Activated CD4-positive, alpha-beta memory T cell treated with anti-CD3 and anti-CD28 coated beads for 36 hours (primary cell): Measurements from ENCODE around the gene CACNA2D4. TPM values are rescaled to one million over a fixed set of nuclear protein-coding genes. Genes with fewer than 3 reads are reported as not detected.

Experiments used
- CTCF ChIA-PET: fragments of 350-600 bp; sonication (Branson Sonifier 250); formaldehyde crosslinking; loops from one replicate; lab custom pipeline; 2021; ENCODE audit warnings: antibody characterized with exemption, inconsistent platforms; lab: Charles Lee
- POLR2A ChIA-PET: fragments of 350-600 bp; sonication (Branson Sonifier 250); formaldehyde crosslinking; loops from one replicate; lab custom pipeline; 2021; ENCODE audit warnings: antibody characterized with exemption; lab: Charles Lee
- DNase-seq: peaks from one replicate; pipeline ENCODE4 v3.0.0-alpha.2; 2020
- H3K27ac Mint-ChIP-seq: one replicate; pipeline ENCODE4 v1.8.0; 2021; ENCODE audit warnings: mixed read lengths
- H3K27me3 Mint-ChIP-seq: one replicate; pipeline ENCODE4 v1.8.0; 2021; ENCODE audit warnings: mixed read lengths
- H3K36me3 Mint-ChIP-seq: one replicate; pipeline ENCODE4 v1.8.0; 2021; ENCODE audit warnings: mixed read lengths
- H3K4me1 Mint-ChIP-seq: one replicate; pipeline ENCODE4 v1.8.0; 2021; ENCODE audit warnings: low read depth, mixed read lengths
- H3K4me3 Mint-ChIP-seq: one replicate; pipeline ENCODE4 v1.8.0; 2021; ENCODE audit warnings: mild to moderate bottlenecking, mixed read lengths
- H3K9me3 Mint-ChIP-seq: one replicate; pipeline ENCODE4 v1.8.0; 2021; ENCODE audit warnings: mixed read lengths
- intact Hi-C: fragments of 100-400 bp; cut with micrococcal nuclease; formaldehyde crosslinking; loops from one replicate; pipeline ENCODE4 v1.15.1; 2023
- total RNA-seq, 2 experiments: library from RNA; stranded (reverse); gene quantifications; one replicate each; pipeline ENCODE4 v1.2.3, GENCODE V29; 2021

CACNA2D4 gene
- total RNA-seq, 2 experiments from 2014 or later, result 11.7 to 13.3 TPM

DNA sequence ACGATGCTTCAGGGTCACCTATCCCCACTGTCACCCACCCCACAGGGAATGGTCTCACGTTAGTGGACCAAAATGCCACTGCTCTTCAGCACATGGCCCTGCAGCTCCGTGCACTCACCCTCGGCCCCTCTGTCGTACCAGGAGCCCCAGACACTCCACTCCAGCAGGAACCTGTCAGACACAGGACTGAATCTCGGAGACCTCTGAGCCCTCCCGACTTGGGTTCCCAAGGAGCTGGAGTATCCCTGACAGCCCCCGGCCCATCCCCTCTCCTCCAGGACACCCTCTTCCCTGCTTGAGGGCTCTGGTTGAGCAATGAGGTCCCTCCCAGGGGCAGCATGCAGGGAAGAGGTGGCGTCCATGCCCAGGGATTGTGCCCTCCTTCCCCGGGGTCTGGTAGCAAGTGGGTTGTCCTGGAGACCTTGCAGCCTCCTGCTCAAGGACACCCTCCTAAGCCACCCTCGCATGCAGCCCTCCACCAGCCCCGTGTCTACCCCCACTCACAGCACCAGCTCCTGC lies 118.5 kb downstream of the CACNA2D4 start:
- DNase-seq, result no peak
- Mint-ChIP-seq H3K27me3 (no peaks in the 10 kb centered on the region), H3K27ac (no peak overlapping the region), H3K9me3 (no peaks in the 10 kb centered on the region), H3K36me3 (no peaks in the 10 kb centered on the region), H3K4me3 (no peak overlapping the region), H3K4me1 (peaks cover 10% of the 10 kb centered on the region)
- intact Hi-C loops, result loop anchor here (5.0 kb wide), 2 partner anchors 492 to 782 kb away; no protein-coding TSS in a partner anchor
- POLR2A ChIA-PET, result no interaction called here
- CTCF ChIA-PET, result interaction anchor here (1.6 to 3.0 kb wide), 3 partner anchors 9 to 147 kb away, joined by 4 to 21 read pairs (median 7); no protein-coding TSS in a partner anchor

- CTCF ChIA-PET, result interaction anchor here (1.6 to 3.0 kb wide), 2 partner anchors 140 to 146 kb away, joined by 4 to 21 read pairs; no protein-coding TSS in a partner anchor
- Mint-ChIP-seq H3K9me3 (no peaks in the 10 kb centered on the region), H3K27me3 (no peaks in the 10 kb centered on the region), H3K4me3 (no peak overlapping the region), H3K4me1 (peaks cover 5% of the 10 kb centered on the region), H3K36me3 (no peaks in the 10 kb centered on the region), H3K27ac (no peak overlapping the region)
- intact Hi-C loops, result loop anchor here (5.0 kb wide), 2 partner anchors 493 to 783 kb away; no protein-coding TSS in a partner anchor
- DNase-seq, result no peak
- POLR2A ChIA-PET, result no interaction called here
Observed at GRCh38 chr12:1799051-1799881, 119.2 kb downstream of the CACNA2D4 start.

DNA sequence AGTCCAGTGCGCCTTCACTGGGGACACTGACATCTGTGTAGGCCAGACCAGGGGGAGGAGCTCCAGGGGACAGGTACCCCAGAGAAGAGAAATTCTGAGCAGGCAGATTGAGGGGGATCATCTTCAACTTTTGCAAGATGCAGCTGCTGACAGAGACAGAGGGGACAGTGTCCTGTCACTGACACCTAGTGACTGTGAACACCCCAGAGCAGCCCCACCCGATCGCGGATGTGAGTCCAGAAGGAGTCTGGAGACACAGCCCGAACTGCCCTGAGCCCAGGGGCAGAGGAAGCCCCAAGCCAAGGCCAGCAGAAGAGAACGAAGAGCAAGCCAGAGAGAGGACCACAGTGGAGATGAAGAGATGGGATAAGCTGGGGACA lies 119.8 kb downstream of the CACNA2D4 start:
- intact Hi-C loops, result loop anchor here (5.0 kb wide), 2 partner anchors 494 to 784 kb away; no protein-coding TSS in a partner anchor

GRCh38 chr12:1797991-1798640 lies 120.3 kb downstream of the CACNA2D4 start:
- no peak overlapping the region for H3K27ac Mint-ChIP-seq
- no peaks in the 10 kb centered on the region for H3K27me3 Mint-ChIP-seq
- CTCF ChIA-PET, result interaction anchor here (1.6 to 3.0 kb wide), 2 partner anchors 141 to 145 kb away, joined by 4 to 21 read pairs; no protein-coding TSS in a partner anchor
- H3K9me3 Mint-ChIP-seq, result no peaks in the 10 kb centered on the region
- H3K4me1 Mint-ChIP-seq, result peaks cover 5% of the 10 kb centered on the region
- no peak overlapping the region for H3K4me3 Mint-ChIP-seq
- DNase-seq, result no peak
- no peaks in the 10 kb centered on the region for H3K36me3 Mint-ChIP-seq
- POLR2A ChIA-PET, result interaction anchor here (0.7 kb wide), 1 partner anchor 8 kb away, joined by 3 read pairs; no protein-coding TSS in a partner anchor
- intact Hi-C loops, result loop anchor here (2.0 to 5.0 kb wide), 4 partner anchors 15 to 784 kb away; no protein-coding TSS in a partner anchor

More for the DNA sequence above, 119.8 kb downstream of the CACNA2D4 start:
- H3K4me1 Mint-ChIP-seq, result peaks cover 5% of the 10 kb centered on the region
- ChIA-PET POLR2A (interaction anchor here (0.7 kb wide), 1 partner anchor 8 kb away, joined by 3 read pairs; no protein-coding TSS in a partner anchor), CTCF (interaction anchor here (1.6 to 3.0 kb wide), 2 partner anchors 141 to 145 kb away, joined by 4 to 21 read pairs; no protein-coding TSS in a partner anchor)
- H3K27ac Mint-ChIP-seq, result no peak overlapping the region
- H3K9me3 Mint-ChIP-seq, result no peaks in the 10 kb centered on the region
- H3K36me3 Mint-ChIP-seq, result no peaks in the 10 kb centered on the region
- no peak overlapping the region for H3K4me3 Mint-ChIP-seq
- DNase-seq, result no peak
- H3K27me3 Mint-ChIP-seq, result no peaks in the 10 kb centered on the region

GRCh38 chr12:1797011-1797901 lies 121.2 kb downstream of the CACNA2D4 start:
- POLR2A ChIA-PET, result interaction anchor here (2.3 kb wide), 1 partner anchor 143 kb away, joined by 9 read pairs; no protein-coding TSS in a partner anchor
- DNase-seq, result peak; percentile 73
- CTCF ChIA-PET, result interaction anchor here (2.0 to 9.8 kb wide), 5 partner anchors 107 to 162 kb away, joined by 4 to 498 read pairs (median 21); partner anchors contain the start of gene ADIPOR2
- intact Hi-C loops, result loop anchor here (2.0 to 5.0 kb wide), 4 partner anchors 16 to 785 kb away; no protein-coding TSS in a partner anchor
- Mint-ChIP-seq H3K27ac (peak overlapping the region; percentile 83), H3K4me1 (peaks cover 5% of the 10 kb centered on the region), H3K4me3 (peak overlapping the region; percentile 82), H3K27me3 (no peaks in the 10 kb centered on the region), H3K9me3 (no peaks in the 10 kb centered on the region), H3K36me3 (no peaks in the 10 kb centered on the region)

DNA sequence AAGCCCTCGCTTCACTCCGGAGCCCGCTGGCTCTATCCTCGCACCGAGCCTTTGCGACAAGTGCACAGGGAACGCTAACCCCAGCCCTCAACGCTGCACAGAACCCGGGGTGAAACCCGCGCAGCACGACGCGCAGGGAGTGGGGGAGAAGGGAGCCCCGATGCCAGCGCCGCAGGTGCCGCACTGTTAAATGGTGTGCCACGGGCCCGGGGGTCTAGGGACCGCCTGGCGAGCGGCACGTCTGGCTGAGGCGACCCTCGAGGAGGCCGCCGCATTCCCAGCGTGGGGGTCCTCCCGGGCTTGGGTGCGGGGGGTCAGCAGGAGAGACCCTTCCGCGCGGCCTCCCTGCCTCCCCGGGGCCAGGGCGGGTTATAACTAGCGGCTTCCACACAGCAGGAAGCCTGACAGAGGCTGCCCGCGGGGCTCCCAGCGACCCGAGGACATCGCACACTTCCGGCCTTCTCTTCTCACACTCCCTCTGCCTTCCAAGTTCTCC lies 121.9 kb downstream of the CACNA2D4 start:
- peak overlapping the region; percentile 92 for H3K27ac Mint-ChIP-seq
- POLR2A ChIA-PET, result interaction anchor here (2.3 kb wide), 1 partner anchor 143 kb away, joined by 9 read pairs; no protein-coding TSS in a partner anchor
- intact Hi-C loops, result loop anchor here (1.0 to 5.0 kb wide), 6 partner anchors 8 to 786 kb away; no protein-coding TSS in a partner anchor
- H3K4me1 Mint-ChIP-seq, result peaks cover 9% of the 10 kb centered on the region
- H3K36me3 Mint-ChIP-seq, result no peaks in the 10 kb centered on the region
- H3K27me3 Mint-ChIP-seq, result no peaks in the 10 kb centered on the region
- peak overlapping the region; percentile 82 for H3K4me3 Mint-ChIP-seq
- no peaks in the 10 kb centered on the region for H3K9me3 Mint-ChIP-seq
- DNase-seq, result peak; percentile 64
- CTCF ChIA-PET, result interaction anchor here (1.0 to 9.8 kb wide), 6 partner anchors 106 to 161 kb away, joined by 3 to 498 read pairs (median 7); partner anchors contain the start of gene ADIPOR2

- POLR2A ChIA-PET, result interaction anchor here (0.7 to 2.3 kb wide), 2 partner anchors 64 to 144 kb away, joined by 3 to 9 read pairs; no protein-coding TSS in a partner anchor
- Mint-ChIP-seq H3K36me3 (no peaks in the 10 kb centered on the region), H3K27me3 (no peaks in the 10 kb centered on the region), H3K4me1 (peaks cover 15% of the 10 kb centered on the region), H3K9me3 (no peaks in the 10 kb centered on the region), H3K4me3 (peak overlapping the region; percentile 82), H3K27ac (peak overlapping the region; percentile 92)
- intact Hi-C loops, result loop anchor here (1.0 to 5.0 kb wide), 6 partner anchors 8 to 786 kb away; no protein-coding TSS in a partner anchor
- DNase-seq, result peak; percentile 96
- CTCF ChIA-PET, result interaction anchor here (0.9 to 9.8 kb wide), 8 partner anchors 105 to 198 kb away, joined by 3 to 498 read pairs (median 6); partner anchors contain the start of genes ADIPOR2 and WNT5B
Observed at GRCh38 chr12:1795785-1796514, 122.5 kb downstream of the CACNA2D4 start.

DNA sequence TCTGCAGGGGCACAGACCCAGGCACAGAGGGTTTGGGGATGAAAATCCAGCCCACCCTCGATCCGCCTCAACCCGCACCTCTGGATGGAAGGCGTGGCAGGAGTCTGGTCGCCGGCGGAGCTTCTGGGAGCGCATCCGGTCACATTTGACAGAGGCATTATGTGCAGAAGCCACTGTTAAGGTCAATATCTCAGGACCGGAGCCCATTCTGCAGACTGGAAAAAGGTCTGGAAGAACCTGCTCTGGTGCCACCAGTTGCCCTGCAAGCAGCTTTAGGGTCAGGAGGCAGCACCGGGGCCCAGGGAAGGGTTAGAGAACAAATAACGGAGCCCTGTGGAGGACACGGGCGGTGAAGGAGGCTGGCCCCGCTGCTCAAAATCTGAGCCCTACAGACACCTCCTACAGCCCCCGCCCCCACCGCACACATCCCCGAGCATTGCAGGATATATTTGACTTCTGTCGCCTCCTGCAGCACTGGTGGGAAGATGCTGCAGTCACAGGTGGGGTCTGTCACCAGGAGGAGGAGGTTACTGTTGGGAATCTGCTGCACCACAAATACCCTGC lies 123.1 kb downstream of the CACNA2D4 start:
- no peak for DNase-seq
- ChIA-PET POLR2A (interaction anchor here (0.7 to 2.3 kb wide), 3 partner anchors 64 to 145 kb away, joined by 3 to 9 read pairs (median 3); no protein-coding TSS in a partner anchor), CTCF (interaction anchor here (0.9 to 9.8 kb wide), 8 partner anchors 105 to 199 kb away, joined by 3 to 498 read pairs (median 6); partner anchors contain the start of genes ADIPOR2 and WNT5B)
- Mint-ChIP-seq H3K4me1 (peaks cover 18% of the 10 kb centered on the region), H3K4me3 (peak overlapping the region; percentile 82), H3K9me3 (no peaks in the 10 kb centered on the region), H3K27ac (peak overlapping the region; percentile 16), H3K27me3 (no peaks in the 10 kb centered on the region), H3K36me3 (no peaks in the 10 kb centered on the region)
- intact Hi-C loops, result loop anchor here (5.0 kb wide), 2 partner anchors 497 to 787 kb away; no protein-coding TSS in a partner anchor

- POLR2A ChIA-PET, result interaction anchor here (1.2 to 2.3 kb wide), 2 partner anchors 119 to 145 kb away, joined by 3 to 9 read pairs; no protein-coding TSS in a partner anchor
Observed at GRCh38 chr12:1794440-1795090, 123.9 kb downstream of the CACNA2D4 start.

More at GRCh38 chr12:1794440-1795090, 123.9 kb downstream of the CACNA2D4 start:
- Mint-ChIP-seq H3K9me3 (no peaks in the 10 kb centered on the region), H3K4me3 (no peak overlapping the region), H3K27me3 (no peaks in the 10 kb centered on the region), H3K27ac (no peak overlapping the region), H3K36me3 (no peaks in the 10 kb centered on the region), H3K4me1 (peaks cover 18% of the 10 kb centered on the region)
- no peak for DNase-seq
- intact Hi-C loops, result loop anchor here (5.0 kb wide), 2 partner anchors 498 to 788 kb away; no protein-coding TSS in a partner anchor
- CTCF ChIA-PET, result interaction anchor here (1.3 to 9.8 kb wide), 5 partner anchors 133 to 165 kb away, joined by 5 to 498 read pairs (median 9); partner anchors contain the start of gene WNT5B
